SK-N-SH (cell line): ENCODE measurements around the gene CR1. TPM values are rescaled to one million over a fixed set of nuclear protein-coding genes. Genes with fewer than 3 reads are reported as not detected.
A peak's percentile ranks its signal among the peaks of the same experiment; 100 is the strongest.

Source experiments
- CTCF ChIA-PET: fragments of 300-600, 350-600 bp; formaldehyde crosslinking; extraction: SDS; loops from one replicate; lab custom pipeline; 2021; lab: Yijun Ruan, JAX
- POLR2A ChIA-PET: fragments of 350-600 bp; sonication (Branson Sonifier 250); formaldehyde crosslinking; extraction: SDS; loops from one replicate; lab custom pipeline; 2020; ENCODE audit warnings: antibody characterized with exemption, inconsistent platforms; lab: Yijun Ruan, JAX
- DNase-seq: peaks from one replicate; pipeline ENCODE4 v3.0.0; 2012
- H2AFZ ChIP-seq: fragments of 200-600 bp; sonication (generic); 2 replicates; pipeline ENCODE4 v1.8.1; 2016; ENCODE audit warnings: antibody characterized with exemption, mild to moderate bottlenecking, low read depth
- H3F3A ChIP-seq: fragments of 200-600 bp; sonication (generic); replicated peaks from 2 replicates; pipeline ENCODE3; 2016; ENCODE audit warnings: antibody characterized with exemption, mild to moderate bottlenecking; ENCODE audit not compliant: insufficient read depth
- H3K27ac ChIP-seq, 2 experiments: fragments of 200-500 bp in 1 of 2; fragments of 200-600 bp in 1 of 2; sonication (Bioruptor generic) in 1 of 2; sonication (generic), shearing (Covaris generic) in 1 of 2; 2 replicates each; pipeline versions ENCODE4 v1.5.1 to v1.6.1; 2014 to 2016; ENCODE audit warnings: low read depth in 2 of 2, inconsistent platforms in 1 of 2, low read length in 1 of 2, mild to moderate bottlenecking in 1 of 2, mixed read lengths in 1 of 2
- H3K27me3 ChIP-seq: fragments of 200-600 bp; sonication (generic), shearing (Covaris generic); 2 replicates; pipeline ENCODE4 v1.6.1; 2016; ENCODE audit warnings: mixed run types; ENCODE audit not compliant: insufficient read depth
- H3K36me3 ChIP-seq, 2 experiments: fragments of 200-500 bp in 1 of 2; fragments of 200-600 bp in 1 of 2; sonication (Bioruptor generic) in 1 of 2; sonication (generic) in 1 of 2; replicated peaks in 1 of 2; 2 replicates each; pipeline versions ENCODE3 to v1.5.1; 2014 to 2016; ENCODE audit warnings: low read length in 1 of 2, mild to moderate bottlenecking in 1 of 2; ENCODE audit not compliant: insufficient read depth in 2 of 2, control insufficient read depth in 1 of 2
- H3K4me1 ChIP-seq, 2 experiments: fragments of 200-500 bp in 1 of 2; fragments of 200-600 bp in 1 of 2; sonication (Bioruptor generic) in 1 of 2; sonication (generic), shearing (Covaris generic) in 1 of 2; 2 replicates each; pipeline versions ENCODE4 v1.5.1 to v1.6.1; 2014 to 2016; ENCODE audit warnings: low read depth in 1 of 2, low read length in 1 of 2, mixed run types in 1 of 2; ENCODE audit not compliant: insufficient read depth in 2 of 2, control insufficient read depth in 1 of 2
- H3K4me2 ChIP-seq: fragments of 200-600 bp; sonication (generic), shearing (Covaris generic); 2 replicates; pipeline ENCODE4 v1.6.1; 2017; ENCODE audit warnings: mixed run types
- H3K4me3 ChIP-seq, 2 experiments: fragments of 200-500 bp in 1 of 2; fragments of 200-600 bp in 1 of 2; sonication (Bioruptor generic) in 1 of 2; sonication (generic), shearing (Covaris generic) in 1 of 2; 2 replicates each; pipeline versions ENCODE4 v1.5.1 to v1.8.1; 2014 to 2016; ENCODE audit warnings: low read depth in 2 of 2, inconsistent platforms in 1 of 2, low read length in 1 of 2, mild to moderate bottlenecking in 1 of 2, mixed read lengths in 1 of 2, moderate library complexity in 1 of 2
- H3K79me2 ChIP-seq: fragments of 200-600 bp; sonication (generic); 2 replicates; pipeline ENCODE4 v1.8.1; 2017; ENCODE audit warnings: mild to moderate bottlenecking; ENCODE audit not compliant: insufficient read depth
- H3K9ac ChIP-seq: fragments of 200-600 bp; sonication (generic); 2 replicates; pipeline ENCODE4 v1.6.1; 2017; ENCODE audit warnings: mixed run types
- H3K9me2 ChIP-seq: fragments of 200-600 bp; sonication (generic); 2 replicates; pipeline ENCODE4 v1.6.1; 2017; ENCODE audit warnings: mixed run types
- H3K9me3 ChIP-seq: fragments of 200-600 bp; sonication (generic); 2 replicates; pipeline ENCODE4 v1.6.1; 2017; ENCODE audit warnings: mixed run types, mild to moderate bottlenecking, moderate library complexity
- H4K20me1 ChIP-seq: fragments of 200-600 bp; sonication (generic); 2 replicates; pipeline ENCODE4 v1.6.1; 2017; ENCODE audit warnings: mild to moderate bottlenecking, mixed run types; ENCODE audit not compliant: insufficient read depth
- ELF1 ChIP-seq: IDR thresholded peaks from 2 replicates; pipeline ENCODE4 v1.4.0; 2012
- EZH2phosphoT487 ChIP-seq: fragments of 200-600 bp; sonication (generic); IDR thresholded peaks from 2 replicates; pipeline ENCODE4 v1.6.1; 2017; ENCODE audit warnings: low read depth, mixed run types, mild to moderate bottlenecking, antibody characterized with exemption, moderate library complexity, borderline replicate concordance
- FOSL2 ChIP-seq: IDR thresholded peaks from 2 replicates; pipeline ENCODE4 v1.4.0; 2012; ENCODE audit warnings: low read depth, mild to moderate bottlenecking, moderate library complexity, borderline replicate concordance
- FOXJ3 ChIP-seq: sonication (generic); formaldehyde crosslinking; IDR thresholded peaks from 2 replicates; pipeline ENCODE4 v1.5.1; 2020; ENCODE audit warnings: mild to moderate bottlenecking, missing genetic modification reagents
- FOXM1 ChIP-seq: IDR thresholded peaks from 2 replicates; pipeline ENCODE4 v1.4.0; 2012; ENCODE audit warnings: low read depth, mild to moderate bottlenecking
- GABPA ChIP-seq: IDR thresholded peaks from 2 replicates; pipeline ENCODE4 v1.4.0; 2012; ENCODE audit warnings: low read depth, mild to moderate bottlenecking
- GATA2 ChIP-seq: sonication (generic); formaldehyde crosslinking; IDR thresholded peaks from 2 replicates; pipeline ENCODE4 v1.5.0; 2020; ENCODE audit warnings: mild to moderate bottlenecking, missing genetic modification reagents
- IRF3 ChIP-seq: fragments of 150-350 bp; IDR thresholded peaks from 2 replicates; pipeline ENCODE4 v1.6.1; 2016; ENCODE audit warnings: mild to moderate bottlenecking, low read depth, low read length
- JUND ChIP-seq: IDR thresholded peaks from 2 replicates; pipeline ENCODE4 v1.4.0; 2012
- MAX ChIP-seq: IDR thresholded peaks from 2 replicates; pipeline ENCODE4 v1.4.0; 2012; ENCODE audit warnings: low read depth
- MXI1 ChIP-seq: IDR thresholded peaks from 2 replicates; pipeline ENCODE4 v1.6.1; 2012; ENCODE audit warnings: mild to moderate bottlenecking, low read depth, low read length, improper control_type of control experiment
- NFIC ChIP-seq: IDR thresholded peaks from 2 replicates; pipeline ENCODE4 v1.4.0; 2012; ENCODE audit warnings: borderline replicate concordance
- NRF1 ChIP-seq: IDR thresholded peaks from 2 replicates; pipeline ENCODE4 v1.6.1; 2012; ENCODE audit warnings: low read depth, mild to moderate bottlenecking, low read length
- POLR2AphosphoS5 ChIP-seq: IDR thresholded peaks from 2 replicates; pipeline ENCODE4 v1.6.1; 2012; ENCODE audit warnings: low read depth, low read length
- RAD21 ChIP-seq: IDR thresholded peaks from 2 replicates; pipeline ENCODE4 v1.6.1; 2012; ENCODE audit warnings: mild to moderate bottlenecking, low read length
- REST ChIP-seq: IDR thresholded peaks from 2 replicates; pipeline ENCODE4 v1.6.1; 2012; ENCODE audit warnings: mild to moderate bottlenecking, low read depth, low read length, moderate library complexity
- RFX5 ChIP-seq: IDR thresholded peaks from 2 replicates; pipeline ENCODE4 v1.6.1; 2012; ENCODE audit warnings: mild to moderate bottlenecking, improper control_type of control experiment, low read length
- RXRA ChIP-seq: IDR thresholded peaks from 2 replicates; pipeline ENCODE4 v1.4.0; 2012; ENCODE audit warnings: low read depth, mild to moderate bottlenecking, borderline replicate concordance
- SIN3A ChIP-seq: IDR thresholded peaks from 2 replicates; pipeline ENCODE4 v1.6.1; 2012; ENCODE audit warnings: low read depth, mild to moderate bottlenecking, low read length, moderate library complexity, borderline replicate concordance
- TAF1 ChIP-seq: IDR thresholded peaks from 2 replicates; pipeline ENCODE4 v1.6.1; 2012; ENCODE audit warnings: low read depth, mild to moderate bottlenecking, low read length, moderate library complexity, borderline replicate concordance
- TCF12 ChIP-seq: IDR thresholded peaks from 2 replicates; pipeline ENCODE4 v1.4.0; 2012
- TEAD4 ChIP-seq: IDR thresholded peaks from 2 replicates; pipeline ENCODE4 v1.4.0; 2012; ENCODE audit warnings: mild to moderate bottlenecking, borderline replicate concordance; ENCODE audit not compliant: insufficient read depth
- USF1 ChIP-seq: IDR thresholded peaks from 2 replicates; pipeline ENCODE4 v1.4.0; 2012; ENCODE audit warnings: low read depth, borderline replicate concordance
- USF2 ChIP-seq: fragments of 150-350 bp; IDR thresholded peaks from 2 replicates; pipeline ENCODE4 v1.6.1; 2017; ENCODE audit warnings: antibody characterized with exemption, low read length, low read depth, borderline replicate concordance
- YY1 ChIP-seq: IDR thresholded peaks from 2 replicates; pipeline ENCODE4 v1.4.0; 2012; ENCODE audit warnings: low read depth, mild to moderate bottlenecking
- WGBS: methylation state at CpG from one replicate; pipeline ENCODE4 v1.1.6; 2017; ENCODE audit warnings: low lambda C conversion rate; 5-methylcytosine and 5-hydroxymethylcytosine counted together
- polyA plus RNA-seq, 3 experiments: library from polyadenylated mRNA; depleted of rRNA; stranded (reverse); fragments of >200 nt; gene quantifications; 2 replicates each; pipeline ENCODE4 v1.2.3, GENCODE V29; 2012

The CR1 gene
- polyA plus RNA-seq, 1 of the 3 experiments (the other 2 are of a cell fraction) = not detected

GRCh38 chr1:207497941-207498340, 2.0 kb downstream of the CR1 start:
- POLR2A ChIA-PET = no interaction called here
- TF ChIP-seq ELF1 = no peak
- TF ChIP-seq REST = no peak
- no peak for TF ChIP-seq MXI1
- no peak for TF ChIP-seq YY1
- TF ChIP-seq TAF1 = no peak
- TF ChIP-seq RXRA = no peak
- no peak for TF ChIP-seq TEAD4
- no peak for TF ChIP-seq NFIC
- TF ChIP-seq USF2 = no peak
- no peak for TF ChIP-seq USF1
- no peak for TF ChIP-seq SIN3A
- TF ChIP-seq JUND = no peak
- TF ChIP-seq, all 33 proteins: peak for 0
- Histone ChIP-seq H3K4me2 (no peak overlapping the region), H3K79me2 (no peaks in the 10 kb centered on the region), H2AFZ (no peak overlapping the region), H3K36me3 (no peaks in the 10 kb centered on the region), H3K27me3 (peaks cover 32% of the 10 kb centered on the region), H3K9me2 (no peaks in the 10 kb centered on the region), H3K27ac (no peak overlapping the region), H3K4me1 (no peaks in the 10 kb centered on the region), H3F3A (no peaks in the 10 kb centered on the region), H3K9me3 (no peaks in the 10 kb centered on the region), H3K9ac (no peak overlapping the region), H4K20me1 (no peaks in the 10 kb centered on the region), H3K4me3 (no peak overlapping the region)
- WGBS = 7% methylated on average over 5 of the region's 5 CpGs
- DNase-seq = no peak
- CTCF ChIA-PET = interaction anchor here (0.7 kb wide), 1 partner anchor 21 kb away, joined by 3 read pairs; no protein-coding TSS in a partner anchor

GRCh38 chr1:207499573-207499972, 3.6 kb downstream of the CR1 start:
- no peak overlapping the region for H3K4me2 ChIP-seq
- H4K20me1 ChIP-seq = no peaks in the 10 kb centered on the region
- H3F3A ChIP-seq = no peaks in the 10 kb centered on the region
- H3K4me3 ChIP-seq = no peak overlapping the region
- no peaks in the 10 kb centered on the region for H3K9me2 ChIP-seq
- POLR2A ChIA-PET = no interaction called here
- H3K4me1 ChIP-seq = no peaks in the 10 kb centered on the region
- no peak overlapping the region for H3K9ac ChIP-seq
- H2AFZ ChIP-seq = no peak overlapping the region
- H3K27ac ChIP-seq = no peak overlapping the region
- no peaks in the 10 kb centered on the region for H3K36me3 ChIP-seq
- CTCF ChIA-PET = interaction anchor here (0.5 to 1.9 kb wide), 33 partner anchors 10 to 592 kb away, joined by 3 to 18 read pairs (median 4); partner anchors contain the start of gene C4BPB
- peaks cover 36% of the 10 kb centered on the region for H3K27me3 ChIP-seq
- H3K9me3 ChIP-seq = no peaks in the 10 kb centered on the region
- 0% methylated on average over 4 of the region's 4 CpGs for WGBS
- H3K79me2 ChIP-seq = no peaks in the 10 kb centered on the region
- peak; percentile 62 for DNase-seq
- TF ChIP-seq FOXM1 (no peak), GABPA (no peak), NFIC (no peak), FOXJ3 (CRISPR knock-in tag) (no peak), TCF12 (no peak), RAD21 (peak; percentile 85), RFX5 (no peak), FOSL2 (no peak), POLR2AphosphoS5 (no peak), EZH2phosphoT487 (no peak), NRF1 (no peak), IRF3 (no peak), MAX (no peak), MXI1 (no peak), GATA2 (CRISPR knock-in tag) (no peak)
